B cell (primary cell): Measurements from ENCODE around the gene ZNF484. TPM values are rescaled to one million over a fixed set of nuclear protein-coding genes. Genes with fewer than 3 reads are reported as not detected.
"Not testable (repeated sequence)": the region's sequence is repeated elsewhere in the genome, so short reads cannot be mapped to it uniquely, and the experiment has no call there.

ENCODE experiments used
- ATAC-seq: fragments of 200-7000 bp; cut with Tn5 transposase; one replicate; pipeline ENCODE4 v1.10.0; 2021; ENCODE audit warnings: low read depth, mild to moderate bottlenecking, moderate number of reproducible peaks, moderate library complexity
- CTCF ChIA-PET: fragments of 350-600 bp; sonication (Branson Sonifier 250); formaldehyde crosslinking; loops from one replicate; lab custom pipeline; 2021; ENCODE audit warnings: antibody characterized with exemption, inconsistent platforms; lab: Charles Lee
- POLR2A ChIA-PET: fragments of 350-600 bp; sonication (Branson Sonifier 250); formaldehyde crosslinking; loops from one replicate; lab custom pipeline; 2021; ENCODE audit warnings: antibody characterized with exemption; lab: Charles Lee
- DNase-seq: peaks from one replicate; pipeline ENCODE4 v3.0.0; 2013
- H2AFZ ChIP-seq: 2 replicates; pipeline ENCODE4 v1.6.1; 2012; ENCODE audit warnings: mild to moderate bottlenecking, low read depth, low read length; ENCODE audit not compliant: insufficient read depth, poor library complexity, severe bottlenecking
- H3K27ac ChIP-seq, 2 donors: 1 replicate in 1 of 2; 2 replicates in 1 of 2; pipeline ENCODE4 v1.5.1; 2012 to 2013; ENCODE audit warnings: low read length in 2 of 2, mild to moderate bottlenecking in 2 of 2, moderate library complexity in 1 of 2
- H3K27me3 ChIP-seq, 4 experiments: fragments of 200-600 bp in 1 of 4; sonication (generic) in 1 of 4; replicated peaks in 1 of 4; 1 replicate in 2 of 4; 2 replicates in 2 of 4; pipeline versions ENCODE4 v1.6.1 to v1.7.0; 2013 to 2016; ENCODE audit warnings: low read length in 3 of 4, mild to moderate bottlenecking in 2 of 4, mixed read lengths in 1 of 4, moderate library complexity in 1 of 4; ENCODE audit not compliant: insufficient read depth in 4 of 4, control insufficient read depth in 3 of 4; ENCODE audit errors: control extremely low read depth in 1 of 4
- H3K36me3 ChIP-seq, 2 experiments: replicated peaks in 1 of 2; 1 replicate in 1 of 2; 2 replicates in 1 of 2; pipeline versions ENCODE4 v1.6.1 to v1.7.1; 2013; ENCODE audit warnings: low read length in 1 of 2; ENCODE audit not compliant: insufficient read depth in 2 of 2, control insufficient read depth in 1 of 2; ENCODE audit errors: control extremely low read depth in 1 of 2, extremely low read depth in 1 of 2
- H3K4me1 ChIP-seq, 2 donors: fragments of 200-600 bp in 1 of 2; sonication (generic) in 1 of 2; 1 replicate in 1 of 2; 2 replicates in 1 of 2; pipeline versions ENCODE4 v1.5.1 to v1.6.1; 2013 to 2017; ENCODE audit warnings: low read length in 2 of 2; ENCODE audit not compliant: control insufficient read depth in 2 of 2, insufficient read depth in 2 of 2
- H3K4me2 ChIP-seq: replicated peaks from 2 replicates; pipeline ENCODE3; 2012; ENCODE audit warnings: mild to moderate bottlenecking, low read depth, low read length; ENCODE audit not compliant: poor library complexity, severe bottlenecking
- H3K4me3 ChIP-seq, 5 experiments: fragments of 200-600 bp in 1 of 5; sonication (generic) in 1 of 5; 1 replicate in 3 of 5; 2 replicates in 2 of 5; pipeline versions ENCODE4 v1.5.1 to v1.7.0; 2011 to 2016; ENCODE audit warnings: low read length in 4 of 5, mild to moderate bottlenecking in 4 of 5, low read depth in 2 of 5, control low read depth in 1 of 5, moderate library complexity in 1 of 5; ENCODE audit not compliant: insufficient read depth in 1 of 5; ENCODE audit errors: control extremely low read depth in 1 of 5, extremely low read depth in 1 of 5
- H3K79me2 ChIP-seq: fragments of 200-600 bp; sonication (generic); one replicate; pipeline ENCODE4 v1.6.0; 2016; ENCODE audit warnings: low read length; ENCODE audit not compliant: control insufficient read depth, insufficient read depth
- H3K9ac ChIP-seq: fragments of 200-600 bp; sonication (generic); 2 replicates; pipeline ENCODE4 v1.6.1; 2017; ENCODE audit warnings: mild to moderate bottlenecking, low read length, moderate library complexity
- H3K9me3 ChIP-seq, 3 donors: one replicate each; pipeline versions ENCODE4 v1.6.1 to v1.7.1; 2013; ENCODE audit warnings: low read length in 2 of 3; ENCODE audit not compliant: control insufficient read depth in 2 of 3, insufficient read depth in 1 of 3; ENCODE audit errors: control extremely low read depth in 1 of 3
- H4K20me1 ChIP-seq: 2 replicates; pipeline ENCODE4 v1.6.0; 2012; ENCODE audit warnings: mild to moderate bottlenecking, low read length; ENCODE audit not compliant: insufficient read depth, control insufficient read depth, poor library complexity, severe bottlenecking
- H3K27ac Mint-ChIP-seq: one replicate; pipeline ENCODE4 v1.8.0; 2021; ENCODE audit warnings: mixed read lengths
- H3K27me3 Mint-ChIP-seq: one replicate; pipeline ENCODE4 v1.8.0; 2021; ENCODE audit warnings: mixed read lengths
- H3K4me1 Mint-ChIP-seq: one replicate; pipeline ENCODE4 v1.8.0; 2021; ENCODE audit warnings: mixed read lengths
- H3K4me3 Mint-ChIP-seq: one replicate; pipeline ENCODE4 v1.8.0; 2021; ENCODE audit warnings: mixed read lengths
- H3K9me3 Mint-ChIP-seq: one replicate; pipeline ENCODE4 v1.8.0; 2022; ENCODE audit warnings: mixed read lengths; ENCODE audit not compliant: insufficient read depth
- EZH2 ChIP-seq: IDR thresholded peaks from 2 replicates; pipeline ENCODE4 v1.6.1; 2012; ENCODE audit warnings: borderline replicate concordance, low read depth, mild to moderate bottlenecking, moderate library complexity, low read length; ENCODE audit not compliant: insufficient read depth, poor library complexity, severe bottlenecking
- WGBS: methylation state at CpG from one replicate; pipeline ENCODE4 v1.1.5; 2013; ENCODE audit warnings: missing lambda C conversion rate; ENCODE audit not compliant: insufficient coverage; 5-methylcytosine and 5-hydroxymethylcytosine counted together
- intact Hi-C: fragments of 100-400 bp; cut with micrococcal nuclease; formaldehyde crosslinking; loops from one replicate; pipeline ENCODE4 v1.10.0; 2022
- polyA plus RNA-seq: library from polyadenylated mRNA; depleted of rRNA; stranded (reverse); fragments of >200 nt; gene quantifications from 2 replicates; pipeline ENCODE4 v1.2.3, GENCODE V29; 2012
- total RNA-seq, 2 donors: library from RNA; stranded (reverse); fragments of 120-200 nt in 1 of 2; gene quantifications; 1 replicate in 1 of 2; 2 replicates in 1 of 2; pipeline versions ENCODE4 v1.2.3 to v1.2.4, GENCODE V29; 2013 to 2022
- TF ChIP-seq, protein P1 (sequence below): fragments of 200-600 bp; IDR thresholded peaks from one replicate; pipeline ENCODE4 v1.8.0; 2022; ENCODE audit warnings: antibody characterized with exemption, mild to moderate bottlenecking

ZNF484 gene
- total and polyA plus RNA-seq, 2 donors (not counting 1 experiment from before 2014, with no cell fraction given), result 2.2 to 22.7 TPM

GRCh38 chr9:92894711-92895362 is 17.0 kb upstream of the ZNF484 start:
- H3K4me3 Mint-ChIP-seq, result no peak overlapping the region
- Histone ChIP-seq H3K4me3 (no peak overlapping the region), H3K9me3 (no peaks in the 10 kb centered on the region), H3K27ac (no peak overlapping the region), H2AFZ (no peak overlapping the region), H3K27me3 (no peaks in the 10 kb centered on the region), H3K4me1 (no peaks in the 10 kb centered on the region), H3K79me2 (no peaks in the 10 kb centered on the region), H3K9ac (no peak overlapping the region), H3K4me2 (no peak overlapping the region), H4K20me1 (no peaks in the 10 kb centered on the region), H3K36me3 (no peaks in the 10 kb centered on the region)
- POLR2A ChIA-PET, result no interaction called here
- CTCF ChIA-PET, result no interaction called here
- no peak for ATAC-seq
- no peak for TF ChIP-seq EZH2
- TF ChIP-seq, protein P1, sequence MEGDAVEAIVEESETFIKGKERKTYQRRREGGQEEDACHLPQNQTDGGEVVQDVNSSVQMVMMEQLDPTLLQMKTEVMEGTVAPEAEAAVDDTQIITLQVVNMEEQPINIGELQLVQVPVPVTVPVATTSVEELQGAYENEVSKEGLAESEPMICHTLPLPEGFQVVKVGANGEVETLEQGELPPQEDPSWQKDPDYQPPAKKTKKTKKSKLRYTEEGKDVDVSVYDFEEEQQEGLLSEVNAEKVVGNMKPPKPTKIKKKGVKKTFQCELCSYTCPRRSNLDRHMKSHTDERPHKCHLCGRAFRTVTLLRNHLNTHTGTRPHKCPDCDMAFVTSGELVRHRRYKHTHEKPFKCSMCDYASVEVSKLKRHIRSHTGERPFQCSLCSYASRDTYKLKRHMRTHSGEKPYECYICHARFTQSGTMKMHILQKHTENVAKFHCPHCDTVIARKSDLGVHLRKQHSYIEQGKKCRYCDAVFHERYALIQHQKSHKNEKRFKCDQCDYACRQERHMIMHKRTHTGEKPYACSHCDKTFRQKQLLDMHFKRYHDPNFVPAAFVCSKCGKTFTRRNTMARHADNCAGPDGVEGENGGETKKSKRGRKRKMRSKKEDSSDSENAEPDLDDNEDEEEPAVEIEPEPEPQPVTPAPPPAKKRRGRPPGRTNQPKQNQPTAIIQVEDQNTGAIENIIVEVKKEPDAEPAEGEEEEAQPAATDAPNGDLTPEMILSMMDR, result no peak
- H3K4me1 Mint-ChIP-seq, result no peaks in the 10 kb centered on the region
- peaks cover 7% of the 10 kb centered on the region for H3K27me3 Mint-ChIP-seq
- intact Hi-C loops, result no loop called here
- WGBS, result 81% methylated on average over 6 of the region's 6 CpGs
- H3K9me3 Mint-ChIP-seq, result no peaks in the 10 kb centered on the region
- no peak for DNase-seq
- H3K27ac Mint-ChIP-seq, result no peak overlapping the region

GRCh38 chr9:92893916-92894610 is 16.2 kb upstream of the ZNF484 start:
- H3K4me1 Mint-ChIP-seq, H2AFZ ChIP-seq, H3K4me2 ChIP-seq, H3K9ac ChIP-seq, H3K36me3 ChIP-seq, H3K4me3 ChIP-seq, H3K27me3 ChIP-seq, H3K4me1 ChIP-seq, ATAC-seq, H3K9me3 Mint-ChIP-seq, intact Hi-C loops, H3K4me3 Mint-ChIP-seq, H3K27ac ChIP-seq, DNase-seq, CTCF ChIA-PET, POLR2A ChIA-PET, H3K79me2 ChIP-seq, H3K27ac Mint-ChIP-seq, H4K20me1 ChIP-seq, H3K9me3 ChIP-seq: not testable (repeated sequence)
- H3K27me3 Mint-ChIP-seq, result peaks cover 10% of the 10 kb centered on the region
- WGBS, result 96% methylated on average over 5 of the region's 6 CpGs

GRCh38 chr9:92892276-92892675 is 14.4 kb upstream of the ZNF484 start:
- H3K79me2 ChIP-seq, H3K4me3 ChIP-seq, H2AFZ ChIP-seq, H3K27ac ChIP-seq, H3K4me1 ChIP-seq, H3K4me3 Mint-ChIP-seq, H3K4me1 Mint-ChIP-seq, CTCF ChIA-PET, POLR2A ChIA-PET, H3K9ac ChIP-seq, H3K9me3 Mint-ChIP-seq, intact Hi-C loops, DNase-seq, H3K36me3 ChIP-seq, ATAC-seq, H3K27ac Mint-ChIP-seq, H3K9me3 ChIP-seq, H3K4me2 ChIP-seq, H4K20me1 ChIP-seq, H3K27me3 ChIP-seq: not testable (repeated sequence)
- WGBS, result 83% methylated on average over 1 of the region's 4 CpGs
- H3K27me3 Mint-ChIP-seq, result peaks cover 14% of the 10 kb centered on the region
